ENCODE measurements around the gene SORCS1. TPM values are rescaled to one million over a fixed set of nuclear protein-coding genes. Genes with fewer than 3 reads are reported as not detected.

Gene SORCS1
- total and polyA plus RNA-seq, 2 experiments from 2014 or later, result 2.9 to 8.9 TPM

DNA sequence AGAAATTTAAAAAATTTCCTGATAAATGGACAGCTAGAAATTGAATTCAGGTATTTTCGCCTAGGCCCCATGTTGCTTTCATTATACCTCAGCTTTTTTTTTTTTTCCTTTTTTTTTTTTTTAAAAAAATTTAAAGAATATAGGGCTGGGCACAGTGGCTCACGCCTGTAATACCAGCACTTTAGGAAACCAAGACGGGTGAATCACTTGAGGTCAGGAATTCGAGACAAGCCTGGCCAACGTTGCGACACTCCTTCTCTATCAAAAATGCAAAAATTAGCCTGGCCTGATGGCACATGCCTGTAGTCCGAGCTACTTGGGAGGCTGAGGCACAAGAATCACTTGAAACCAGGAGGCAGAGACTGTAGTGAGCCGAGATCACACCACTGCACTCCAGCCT, 334.0 kb downstream of the SORCS1 start:
- DNase-seq (ENCODE audit: low spot score) (no peak), ATAC-seq (no peak)
- Histone ChIP-seq H3K27ac (ENCODE audit: low read depth) (no peak overlapping the region), H3K4me1 (ENCODE audit: insufficient read depth) (no peaks in the 10 kb centered on the region), H2AFZ (no peak overlapping the region), H3K4me3 (no peak overlapping the region), H3K36me3 (ENCODE audit: insufficient read depth) (no peaks in the 10 kb centered on the region), H4K20me1 (replicated peaks; ENCODE audit: insufficient read depth) (no peaks in the 10 kb centered on the region), H3F3A (replicated peaks; ENCODE audit: low read depth) (no peaks in the 10 kb centered on the region), H3K4me2 (no peak overlapping the region), H3K79me2 (replicated peaks; ENCODE audit: insufficient read depth) (no peaks in the 10 kb centered on the region), H3K9me2 (ENCODE audit: insufficient read depth) (0 out of 2 replicates have a peak, but pooled peaks cover 3% of the 10 kb centered on the region), H3K27me3 (ENCODE audit: insufficient read depth) (no peaks in the 10 kb centered on the region)
- Mint-ChIP-seq H3K36me3 (ENCODE audit: low read depth) (no peaks in the 10 kb centered on the region), H3K9me3 (no peaks in the 10 kb centered on the region), H3K4me3 (no peak overlapping the region), H3K4me1 (no peaks in the 10 kb centered on the region; the same call in 2 of the 3 replicates), H3K27me3 (ENCODE audit: insufficient read depth, low read depth, poor library complexity) (peaks cover 2% of the 10 kb centered on the region), H3K27ac (no peak overlapping the region)
- TF ChIP-seq STAT1 (IDR thresholded peaks at IDR 0.05; ENCODE audit: unreplicated experiment) (no peak), NANOG (IDR thresholded peaks at IDR 0.05; ENCODE audit: borderline replicate concordance) (no peak), EZH2 (IDR thresholded peaks at IDR 0.05; ENCODE audit: low read depth, unreplicated experiment) (no peak), EZH2phosphoT487 (IDR thresholded peaks at IDR 0.05; ENCODE audit: unreplicated experiment) (no peak), CREB1 (CRISPR knock-in tag; IDR thresholded peaks at IDR 0.05; ENCODE audit: low read depth) (no peak), JUNB (IDR thresholded peaks at IDR 0.05; ENCODE audit: unreplicated experiment) (no peak), POLR2AphosphoS5 (IDR thresholded peaks at IDR 0.05; ENCODE audit: low read depth) (no peak)
- TF ChIP-seq, protein P1, sequence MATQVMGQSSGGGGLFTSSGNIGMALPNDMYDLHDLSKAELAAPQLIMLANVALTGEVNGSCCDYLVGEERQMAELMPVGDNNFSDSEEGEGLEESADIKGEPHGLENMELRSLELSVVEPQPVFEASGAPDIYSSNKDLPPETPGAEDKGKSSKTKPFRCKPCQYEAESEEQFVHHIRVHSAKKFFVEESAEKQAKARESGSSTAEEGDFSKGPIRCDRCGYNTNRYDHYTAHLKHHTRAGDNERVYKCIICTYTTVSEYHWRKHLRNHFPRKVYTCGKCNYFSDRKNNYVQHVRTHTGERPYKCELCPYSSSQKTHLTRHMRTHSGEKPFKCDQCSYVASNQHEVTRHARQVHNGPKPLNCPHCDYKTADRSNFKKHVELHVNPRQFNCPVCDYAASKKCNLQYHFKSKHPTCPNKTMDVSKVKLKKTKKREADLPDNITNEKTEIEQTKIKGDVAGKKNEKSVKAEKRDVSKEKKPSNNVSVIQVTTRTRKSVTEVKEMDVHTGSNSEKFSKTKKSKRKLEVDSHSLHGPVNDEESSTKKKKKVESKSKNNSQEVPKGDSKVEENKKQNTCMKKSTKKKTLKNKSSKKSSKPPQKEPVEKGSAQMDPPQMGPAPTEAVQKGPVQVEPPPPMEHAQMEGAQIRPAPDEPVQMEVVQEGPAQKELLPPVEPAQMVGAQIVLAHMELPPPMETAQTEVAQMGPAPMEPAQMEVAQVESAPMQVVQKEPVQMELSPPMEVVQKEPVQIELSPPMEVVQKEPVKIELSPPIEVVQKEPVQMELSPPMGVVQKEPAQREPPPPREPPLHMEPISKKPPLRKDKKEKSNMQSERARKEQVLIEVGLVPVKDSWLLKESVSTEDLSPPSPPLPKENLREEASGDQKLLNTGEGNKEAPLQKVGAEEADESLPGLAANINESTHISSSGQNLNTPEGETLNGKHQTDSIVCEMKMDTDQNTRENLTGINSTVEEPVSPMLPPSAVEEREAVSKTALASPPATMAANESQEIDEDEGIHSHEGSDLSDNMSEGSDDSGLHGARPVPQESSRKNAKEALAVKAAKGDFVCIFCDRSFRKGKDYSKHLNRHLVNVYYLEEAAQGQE (IDR thresholded peaks at IDR 0.05; ENCODE audit: unreplicated experiment), result no peak
- TF ChIP-seq, protein P2, sequence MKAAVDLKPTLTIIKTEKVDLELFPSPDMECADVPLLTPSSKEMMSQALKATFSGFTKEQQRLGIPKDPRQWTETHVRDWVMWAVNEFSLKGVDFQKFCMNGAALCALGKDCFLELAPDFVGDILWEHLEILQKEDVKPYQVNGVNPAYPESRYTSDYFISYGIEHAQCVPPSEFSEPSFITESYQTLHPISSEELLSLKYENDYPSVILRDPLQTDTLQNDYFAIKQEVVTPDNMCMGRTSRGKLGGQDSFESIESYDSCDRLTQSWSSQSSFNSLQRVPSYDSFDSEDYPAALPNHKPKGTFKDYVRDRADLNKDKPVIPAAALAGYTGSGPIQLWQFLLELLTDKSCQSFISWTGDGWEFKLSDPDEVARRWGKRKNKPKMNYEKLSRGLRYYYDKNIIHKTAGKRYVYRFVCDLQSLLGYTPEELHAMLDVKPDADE (IDR thresholded peaks at IDR 0.05), result no peak
- TF ChIP-seq, protein P3, sequence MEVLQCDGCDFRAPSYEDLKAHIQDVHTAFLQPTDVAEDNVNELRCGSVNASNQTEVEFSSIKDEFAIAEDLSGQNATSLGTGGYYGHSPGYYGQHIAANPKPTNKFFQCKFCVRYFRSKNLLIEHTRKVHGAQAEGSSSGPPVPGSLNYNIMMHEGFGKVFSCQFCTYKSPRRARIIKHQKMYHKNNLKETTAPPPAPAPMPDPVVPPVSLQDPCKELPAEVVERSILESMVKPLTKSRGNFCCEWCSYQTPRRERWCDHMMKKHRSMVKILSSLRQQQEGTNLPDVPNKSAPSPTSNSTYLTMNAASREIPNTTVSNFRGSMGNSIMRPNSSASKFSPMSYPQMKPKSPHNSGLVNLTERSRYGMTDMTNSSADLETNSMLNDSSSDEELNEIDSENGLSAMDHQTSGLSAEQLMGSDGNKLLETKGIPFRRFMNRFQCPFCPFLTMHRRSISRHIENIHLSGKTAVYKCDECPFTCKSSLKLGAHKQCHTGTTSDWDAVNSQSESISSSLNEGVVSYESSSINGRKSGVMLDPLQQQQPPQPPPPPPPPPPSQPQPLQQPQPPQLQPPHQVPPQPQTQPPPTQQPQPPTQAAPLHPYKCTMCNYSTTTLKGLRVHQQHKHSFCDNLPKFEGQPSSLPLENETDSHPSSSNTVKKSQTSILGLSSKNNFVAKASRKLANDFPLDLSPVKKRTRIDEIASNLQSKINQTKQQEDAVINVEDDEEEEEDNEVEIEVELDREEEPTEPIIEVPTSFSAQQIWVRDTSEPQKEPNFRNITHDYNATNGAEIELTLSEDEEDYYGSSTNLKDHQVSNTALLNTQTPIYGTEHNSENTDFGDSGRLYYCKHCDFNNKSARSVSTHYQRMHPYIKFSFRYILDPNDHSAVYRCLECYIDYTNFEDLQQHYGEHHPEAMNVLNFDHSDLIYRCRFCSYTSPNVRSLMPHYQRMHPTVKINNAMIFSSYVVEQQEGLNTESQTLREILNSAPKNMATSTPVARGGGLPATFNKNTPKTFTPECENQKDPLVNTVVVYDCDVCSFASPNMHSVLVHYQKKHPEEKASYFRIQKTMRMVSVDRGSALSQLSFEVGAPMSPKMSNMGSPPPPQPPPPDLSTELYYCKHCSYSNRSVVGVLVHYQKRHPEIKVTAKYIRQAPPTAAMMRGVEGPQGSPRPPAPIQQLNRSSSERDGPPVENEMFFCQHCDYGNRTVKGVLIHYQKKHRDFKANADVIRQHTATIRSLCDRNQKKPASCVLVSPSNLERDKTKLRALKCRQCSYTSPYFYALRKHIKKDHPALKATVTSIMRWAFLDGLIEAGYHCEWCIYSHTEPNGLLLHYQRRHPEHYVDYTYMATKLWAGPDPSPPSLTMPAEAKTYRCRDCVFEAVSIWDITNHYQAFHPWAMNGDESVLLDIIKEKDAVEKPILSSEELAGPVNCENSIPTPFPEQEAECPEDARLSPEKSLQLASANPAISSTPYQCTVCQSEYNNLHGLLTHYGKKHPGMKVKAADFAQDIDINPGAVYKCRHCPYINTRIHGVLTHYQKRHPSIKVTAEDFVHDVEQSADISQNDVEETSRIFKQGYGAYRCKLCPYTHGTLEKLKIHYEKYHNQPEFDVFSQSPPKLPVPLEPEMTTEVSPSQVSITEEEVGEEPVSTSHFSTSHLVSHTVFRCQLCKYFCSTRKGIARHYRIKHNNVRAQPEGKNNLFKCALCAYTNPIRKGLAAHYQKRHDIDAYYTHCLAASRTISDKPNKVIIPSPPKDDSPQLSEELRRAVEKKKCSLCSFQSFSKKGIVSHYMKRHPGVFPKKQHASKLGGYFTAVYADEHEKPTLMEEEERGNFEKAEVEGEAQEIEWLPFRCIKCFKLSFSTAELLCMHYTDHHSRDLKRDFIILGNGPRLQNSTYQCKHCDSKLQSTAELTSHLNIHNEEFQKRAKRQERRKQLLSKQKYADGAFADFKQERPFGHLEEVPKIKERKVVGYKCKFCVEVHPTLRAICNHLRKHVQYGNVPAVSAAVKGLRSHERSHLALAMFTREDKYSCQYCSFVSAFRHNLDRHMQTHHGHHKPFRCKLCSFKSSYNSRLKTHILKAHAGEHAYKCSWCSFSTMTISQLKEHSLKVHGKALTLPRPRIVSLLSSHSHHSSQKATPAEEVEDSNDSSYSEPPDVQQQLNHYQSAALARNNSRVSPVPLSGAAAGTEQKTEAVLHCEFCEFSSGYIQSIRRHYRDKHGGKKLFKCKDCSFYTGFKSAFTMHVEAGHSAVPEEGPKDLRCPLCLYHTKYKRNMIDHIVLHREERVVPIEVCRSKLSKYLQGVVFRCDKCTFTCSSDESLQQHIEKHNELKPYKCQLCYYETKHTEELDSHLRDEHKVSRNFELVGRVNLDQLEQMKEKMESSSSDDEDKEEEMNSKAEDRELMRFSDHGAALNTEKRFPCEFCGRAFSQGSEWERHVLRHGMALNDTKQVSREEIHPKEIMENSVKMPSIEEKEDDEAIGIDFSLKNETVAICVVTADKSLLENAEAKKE (CRISPR knock-in tag; IDR thresholded peaks at IDR 0.05), result no peak
- TF ChIP-seq, protein P4, sequence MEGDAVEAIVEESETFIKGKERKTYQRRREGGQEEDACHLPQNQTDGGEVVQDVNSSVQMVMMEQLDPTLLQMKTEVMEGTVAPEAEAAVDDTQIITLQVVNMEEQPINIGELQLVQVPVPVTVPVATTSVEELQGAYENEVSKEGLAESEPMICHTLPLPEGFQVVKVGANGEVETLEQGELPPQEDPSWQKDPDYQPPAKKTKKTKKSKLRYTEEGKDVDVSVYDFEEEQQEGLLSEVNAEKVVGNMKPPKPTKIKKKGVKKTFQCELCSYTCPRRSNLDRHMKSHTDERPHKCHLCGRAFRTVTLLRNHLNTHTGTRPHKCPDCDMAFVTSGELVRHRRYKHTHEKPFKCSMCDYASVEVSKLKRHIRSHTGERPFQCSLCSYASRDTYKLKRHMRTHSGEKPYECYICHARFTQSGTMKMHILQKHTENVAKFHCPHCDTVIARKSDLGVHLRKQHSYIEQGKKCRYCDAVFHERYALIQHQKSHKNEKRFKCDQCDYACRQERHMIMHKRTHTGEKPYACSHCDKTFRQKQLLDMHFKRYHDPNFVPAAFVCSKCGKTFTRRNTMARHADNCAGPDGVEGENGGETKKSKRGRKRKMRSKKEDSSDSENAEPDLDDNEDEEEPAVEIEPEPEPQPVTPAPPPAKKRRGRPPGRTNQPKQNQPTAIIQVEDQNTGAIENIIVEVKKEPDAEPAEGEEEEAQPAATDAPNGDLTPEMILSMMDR (conservative IDR thresholded peaks at IDR 0.05; ENCODE audit: low read depth in 2 of 2), result no peak

All from GM23338 (cell line).